ENCODE measurements around the gene PLEKHG7. TPM values are rescaled to one million over a fixed set of nuclear protein-coding genes. Genes with fewer than 3 reads are reported as not detected.

PLEKHG7 gene
- polyA plus RNA-seq, 1 experiment: 0.05 TPM

- H3K27me3 ChIP-seq (ENCODE audit: control insufficient read depth, insufficient read depth, low read length): no peaks in the 10 kb centered on the region
- H3K9me3 ChIP-seq (ENCODE audit: control insufficient read depth, insufficient read depth, low read length): no peaks in the 10 kb centered on the region
- no peak overlapping the region for H3K4me3 ChIP-seq (ENCODE audit: low read depth, low read length)
- no peak for TF ChIP-seq CTCF (IDR thresholded peaks at IDR 0.05; ENCODE audit: low read depth, low read length)
- ChIA-PET CTCF (no interaction called here), POLR2A (no interaction called here)
- DNase-seq (ENCODE audit: low read depth, low spot score): no peak
- H3K27ac ChIP-seq (ENCODE audit: low read depth, low read length): no peak overlapping the region
Observed at GRCh38 chr12:92753976-92754885, 51.4 kb downstream of the PLEKHG7 start.

GRCh38 chr12:92756898-92757596 is 54.3 kb downstream of the PLEKHG7 start:
- ChIA-PET POLR2A (no interaction called here), CTCF (no interaction called here)
- Histone ChIP-seq H3K27ac (ENCODE audit: low read depth, low read length) (no peak overlapping the region), H3K9me3 (ENCODE audit: control insufficient read depth, insufficient read depth, low read length) (no peaks in the 10 kb centered on the region), H3K4me3 (ENCODE audit: low read depth, low read length) (no peak overlapping the region), H3K27me3 (ENCODE audit: control insufficient read depth, insufficient read depth, low read length) (no peaks in the 10 kb centered on the region)
- TF ChIP-seq CTCF (IDR thresholded peaks at IDR 0.05; ENCODE audit: low read depth, low read length): no peak
- DNase-seq (ENCODE audit: low read depth, low spot score): no peak

- Histone ChIP-seq H3K27me3 (ENCODE audit: control insufficient read depth, insufficient read depth, low read length) (no peaks in the 10 kb centered on the region), H3K9me3 (ENCODE audit: control insufficient read depth, insufficient read depth, low read length) (no peaks in the 10 kb centered on the region), H3K4me3 (ENCODE audit: low read depth, low read length) (no peak overlapping the region), H3K27ac (ENCODE audit: low read depth, low read length) (no peak overlapping the region)
- TF ChIP-seq CTCF (IDR thresholded peaks at IDR 0.05; ENCODE audit: low read depth, low read length): no peak
- ChIA-PET POLR2A (no interaction called here), CTCF (no interaction called here)
- no peak for DNase-seq (ENCODE audit: low read depth, low spot score)
Observed at GRCh38 chr12:92757597-92758121, 54.9 kb downstream of the PLEKHG7 start.

- TF ChIP-seq CTCF (IDR thresholded peaks at IDR 0.05; ENCODE audit: low read depth, low read length): no peak
- POLR2A ChIA-PET: no interaction called here
- H3K27me3 ChIP-seq (ENCODE audit: control insufficient read depth, insufficient read depth, low read length): no peaks in the 10 kb centered on the region
- H3K27ac ChIP-seq (ENCODE audit: low read depth, low read length): peak overlapping the region; percentile 22
- H3K9me3 ChIP-seq (ENCODE audit: control insufficient read depth, insufficient read depth, low read length): no peaks in the 10 kb centered on the region
- CTCF ChIA-PET: interaction anchor here (0.7 to 1.2 kb wide), 2 partner anchors 130 to 1377 kb away, joined by 3 read pairs; no protein-coding TSS in a partner anchor
- H3K4me3 ChIP-seq (ENCODE audit: low read depth, low read length): no peak overlapping the region
- DNase-seq (ENCODE audit: low read depth, low spot score): peak; percentile 76
Observed at GRCh38 chr12:92759634-92760268, 57.0 kb downstream of the PLEKHG7 start.

All from AG04450 (cell line).